ENCODE data around the gene DPYSL4.

DNA sequence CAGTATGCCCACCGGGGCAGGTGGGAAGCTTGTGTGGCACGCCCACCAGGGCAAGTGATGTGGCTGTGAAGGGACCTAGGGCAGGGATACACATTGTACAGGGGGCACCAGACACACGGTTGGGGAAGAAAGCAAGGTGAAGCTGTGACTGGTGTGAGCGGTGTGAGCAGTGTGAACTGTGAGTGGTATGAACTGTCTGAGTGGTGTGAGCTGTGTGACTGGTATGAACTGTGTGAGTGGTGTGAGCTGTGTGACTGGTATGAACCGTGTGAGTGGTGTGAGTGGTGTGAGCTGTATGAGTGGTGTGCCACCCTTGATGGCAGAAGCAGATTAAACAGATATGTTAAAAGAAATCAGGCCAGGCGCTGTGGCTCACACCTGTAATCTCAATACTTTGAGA lies 48.1 kb downstream of the DPYSL4 start:
- TF ChIP-seq YY1 (IDR thresholded peaks at IDR 0.05; ENCODE audit: insufficient read depth, insufficient read length), result no peak
- no peak for TF ChIP-seq SUZ12 (IDR thresholded peaks at IDR 0.05; ENCODE audit: extremely low read depth, insufficient read depth, insufficient read length)
- TF ChIP-seq ZNF274 (IDR thresholded peaks at IDR 0.05; ENCODE audit: low read depth, low read length), result no peak
